ENCODE results near the gene TBX21.

DNA sequence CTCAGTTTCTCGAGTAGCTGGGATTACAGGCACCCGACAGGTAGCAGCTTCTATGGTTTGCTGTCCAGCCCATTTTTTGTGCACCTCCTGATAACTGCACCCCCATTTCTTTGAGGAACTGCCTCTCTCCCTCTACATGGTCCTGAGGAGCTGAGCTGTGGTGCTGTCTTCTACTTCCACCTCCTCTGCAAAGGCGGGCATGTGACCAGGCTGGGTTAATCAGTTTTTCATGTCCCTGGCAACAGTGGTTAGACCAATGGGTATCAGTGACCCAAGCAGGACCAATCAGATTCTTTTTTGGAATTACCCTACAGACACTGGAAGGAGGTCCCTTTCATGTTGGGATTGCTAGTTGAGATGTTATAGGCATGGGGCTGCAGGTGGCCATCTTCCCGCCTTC, 41.3 kb downstream of the TBX21 start:
- TF ChIP-seq, protein P1, sequence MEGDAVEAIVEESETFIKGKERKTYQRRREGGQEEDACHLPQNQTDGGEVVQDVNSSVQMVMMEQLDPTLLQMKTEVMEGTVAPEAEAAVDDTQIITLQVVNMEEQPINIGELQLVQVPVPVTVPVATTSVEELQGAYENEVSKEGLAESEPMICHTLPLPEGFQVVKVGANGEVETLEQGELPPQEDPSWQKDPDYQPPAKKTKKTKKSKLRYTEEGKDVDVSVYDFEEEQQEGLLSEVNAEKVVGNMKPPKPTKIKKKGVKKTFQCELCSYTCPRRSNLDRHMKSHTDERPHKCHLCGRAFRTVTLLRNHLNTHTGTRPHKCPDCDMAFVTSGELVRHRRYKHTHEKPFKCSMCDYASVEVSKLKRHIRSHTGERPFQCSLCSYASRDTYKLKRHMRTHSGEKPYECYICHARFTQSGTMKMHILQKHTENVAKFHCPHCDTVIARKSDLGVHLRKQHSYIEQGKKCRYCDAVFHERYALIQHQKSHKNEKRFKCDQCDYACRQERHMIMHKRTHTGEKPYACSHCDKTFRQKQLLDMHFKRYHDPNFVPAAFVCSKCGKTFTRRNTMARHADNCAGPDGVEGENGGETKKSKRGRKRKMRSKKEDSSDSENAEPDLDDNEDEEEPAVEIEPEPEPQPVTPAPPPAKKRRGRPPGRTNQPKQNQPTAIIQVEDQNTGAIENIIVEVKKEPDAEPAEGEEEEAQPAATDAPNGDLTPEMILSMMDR (IDR thresholded peaks at IDR 0.05; ENCODE audit: insufficient read depth, low read length, poor library complexity, severe bottlenecking), result no peak
- TF ChIP-seq EZH2phosphoT487 (conservative IDR thresholded peaks at IDR 0.05; ENCODE audit: low read length), result no peak

Measured in SU-DHL-6 (cell line).